Omental fat pad (tissue), 4 donors: ENCODE results near the gene MEGF11. TPM values are rescaled to one million over a fixed set of nuclear protein-coding genes. Genes with fewer than 3 reads are reported as not detected.

Experiments used
- ATAC-seq: fragments of 150-250 bp; one replicate; pipeline ENCODE4 v1.9.1; 2016; ENCODE audit warnings: mild to moderate bottlenecking, moderate library complexity; ENCODE audit not compliant: low FRiP score
- DNase-seq: peaks from one replicate; pipeline ENCODE4 v3.0.0-alpha.2; 2019; ENCODE audit warnings: low spot score
- total RNA-seq, 4 donors: library from RNA; depleted of rRNA; stranded (reverse); fragments of >200 nt; gene quantifications; one replicate each; pipeline ENCODE4 v1.1.0, GENCODE V29; 2016
- TF ChIP-seq, protein P1 (sequence below), 3 donors: fragments of 450-650 bp; IDR thresholded peaks; one replicate each; pipeline ENCODE4 v1.5.1; 2016 to 2017; ENCODE audit warnings: antibody characterized with exemption in 3 of 3, mild to moderate bottlenecking in 3 of 3, moderate library complexity in 2 of 3

The MEGF11 gene
- total RNA-seq, 4 donors from 2014 or later, result 0.47 TPM; not detected in 3

DNA sequence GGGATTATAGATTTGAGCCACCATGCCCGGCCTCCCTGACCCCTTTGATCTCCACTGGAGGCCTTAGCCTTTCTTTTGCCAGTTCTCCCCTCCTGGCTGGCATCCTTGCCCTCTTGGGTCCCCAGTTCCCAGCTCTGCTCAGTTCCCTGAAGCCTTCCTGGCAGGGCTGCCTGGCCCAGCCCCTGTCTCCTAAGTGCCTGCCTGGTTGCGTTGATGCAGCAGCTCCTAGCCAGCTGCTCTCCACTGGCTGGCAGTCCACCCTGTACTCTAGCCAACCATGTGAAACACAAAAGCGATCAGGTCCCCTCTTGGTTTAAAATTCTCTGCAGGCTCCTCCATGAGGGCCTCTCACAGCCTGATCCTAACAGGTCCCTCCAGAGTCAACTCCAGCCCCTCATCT is 199.6 kb downstream of the MEGF11 start:
- TF ChIP-seq, protein P1, sequence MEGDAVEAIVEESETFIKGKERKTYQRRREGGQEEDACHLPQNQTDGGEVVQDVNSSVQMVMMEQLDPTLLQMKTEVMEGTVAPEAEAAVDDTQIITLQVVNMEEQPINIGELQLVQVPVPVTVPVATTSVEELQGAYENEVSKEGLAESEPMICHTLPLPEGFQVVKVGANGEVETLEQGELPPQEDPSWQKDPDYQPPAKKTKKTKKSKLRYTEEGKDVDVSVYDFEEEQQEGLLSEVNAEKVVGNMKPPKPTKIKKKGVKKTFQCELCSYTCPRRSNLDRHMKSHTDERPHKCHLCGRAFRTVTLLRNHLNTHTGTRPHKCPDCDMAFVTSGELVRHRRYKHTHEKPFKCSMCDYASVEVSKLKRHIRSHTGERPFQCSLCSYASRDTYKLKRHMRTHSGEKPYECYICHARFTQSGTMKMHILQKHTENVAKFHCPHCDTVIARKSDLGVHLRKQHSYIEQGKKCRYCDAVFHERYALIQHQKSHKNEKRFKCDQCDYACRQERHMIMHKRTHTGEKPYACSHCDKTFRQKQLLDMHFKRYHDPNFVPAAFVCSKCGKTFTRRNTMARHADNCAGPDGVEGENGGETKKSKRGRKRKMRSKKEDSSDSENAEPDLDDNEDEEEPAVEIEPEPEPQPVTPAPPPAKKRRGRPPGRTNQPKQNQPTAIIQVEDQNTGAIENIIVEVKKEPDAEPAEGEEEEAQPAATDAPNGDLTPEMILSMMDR (IDR thresholded peaks at IDR 0.05), result no peak
- ATAC-seq (no peak), DNase-seq (no peak)

DNA sequence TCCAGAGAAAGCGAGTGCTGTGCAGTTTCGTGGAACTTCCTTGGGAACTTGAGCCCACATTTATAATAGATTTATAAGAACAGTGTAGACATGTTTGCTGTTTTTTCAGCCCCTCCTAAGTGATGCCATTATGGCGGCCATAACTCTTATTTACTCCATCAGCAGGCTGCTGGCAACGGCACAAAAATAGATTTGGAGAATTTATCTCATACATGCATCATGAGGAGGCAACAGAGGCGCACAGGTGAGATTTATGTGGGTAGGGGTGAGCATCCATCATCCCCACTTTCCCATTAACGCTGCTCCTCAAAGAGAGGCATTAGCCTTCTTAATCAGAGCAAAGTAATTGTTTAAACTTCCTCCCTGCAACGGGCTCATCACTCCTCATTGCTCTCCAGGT is 201.7 kb downstream of the MEGF11 start:
- TF ChIP-seq, protein P1 (IDR thresholded peaks at IDR 0.05), result no peak
- ATAC-seq (no peak), DNase-seq (no peak)

DNA sequence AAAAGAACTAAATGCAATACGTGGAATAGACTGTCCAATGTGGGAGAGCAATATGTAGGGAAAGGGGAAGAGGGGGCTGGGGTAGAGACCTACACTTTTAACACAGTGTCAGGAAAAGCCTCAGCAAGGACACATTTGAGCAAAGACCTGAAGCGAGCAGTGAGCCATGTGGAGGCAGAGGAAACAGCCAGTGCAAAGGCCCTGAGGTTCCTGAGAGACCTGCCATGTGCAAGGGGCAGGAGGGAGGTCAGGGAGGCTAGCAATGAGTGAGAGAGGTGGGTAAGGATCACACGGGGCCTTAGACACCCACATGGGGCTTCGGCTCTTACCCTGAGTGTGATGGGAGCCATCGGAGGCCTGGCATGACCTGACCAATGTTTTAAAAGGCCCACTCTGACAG is 203.3 kb downstream of the MEGF11 start:
- DNase-seq (no peak), ATAC-seq (peak; percentile 28)
- TF ChIP-seq, protein P1 (IDR thresholded peaks at IDR 0.05), result no peak

DNA sequence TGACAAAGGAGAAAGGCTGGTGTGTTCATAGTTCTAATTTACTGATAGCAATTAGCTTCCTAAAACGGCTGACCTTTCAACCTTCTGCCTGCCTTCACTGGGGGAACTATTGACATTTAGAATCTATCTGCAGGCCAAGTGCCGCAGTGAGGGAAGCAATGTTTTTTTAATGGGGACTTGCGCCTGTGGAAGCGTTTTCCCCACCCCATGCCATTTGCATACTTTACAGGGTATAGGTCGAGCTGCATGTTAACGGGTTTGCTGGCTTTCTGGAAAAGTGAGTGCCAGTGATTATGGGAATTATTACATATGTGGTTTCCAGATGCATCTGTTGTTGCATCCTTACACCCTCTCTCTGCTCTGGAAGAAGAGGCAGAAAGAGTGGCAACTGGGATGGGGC is 204.2 kb downstream of the MEGF11 start:
- TF ChIP-seq, protein P1 (IDR thresholded peaks at IDR 0.05), result no peak
- no peak for ATAC-seq
- no peak for DNase-seq

DNA sequence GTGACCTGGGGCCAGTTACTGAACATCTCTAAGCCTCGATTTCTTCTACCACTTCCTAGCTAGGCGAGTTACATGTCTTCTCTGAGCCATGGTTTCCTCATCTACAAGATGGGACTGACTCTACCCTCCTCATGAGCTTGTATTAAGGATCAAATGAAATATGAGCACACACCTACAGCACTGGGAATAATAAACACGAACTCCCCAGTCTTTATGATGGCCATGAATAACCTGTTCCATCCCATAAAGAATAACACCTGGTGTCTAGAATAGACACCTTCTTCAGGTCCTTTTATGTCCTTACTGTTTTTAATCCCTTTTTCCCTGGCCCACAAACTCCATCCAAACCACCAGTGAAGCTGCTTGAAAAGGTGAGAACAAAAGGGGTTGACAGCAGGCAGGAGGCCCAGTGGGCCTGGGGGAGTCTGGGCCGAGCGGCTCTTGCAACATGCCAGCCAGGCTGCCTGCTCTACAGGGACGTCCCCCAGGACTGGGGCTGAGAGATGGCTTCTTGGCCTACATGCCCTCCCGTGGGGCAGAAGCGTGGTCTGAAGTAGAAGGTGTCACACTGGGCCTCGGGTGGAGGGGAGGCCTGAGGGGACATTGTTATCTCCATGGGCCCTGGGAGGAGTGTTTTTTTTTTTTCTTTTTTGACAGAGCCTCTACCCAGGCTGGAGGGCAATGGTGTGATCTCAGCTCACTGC is 206.1 kb downstream of the MEGF11 start:
- no peak for DNase-seq
- ATAC-seq, result no peak
- TF ChIP-seq, protein P1 (IDR thresholded peaks at IDR 0.05), result no peak

DNA sequence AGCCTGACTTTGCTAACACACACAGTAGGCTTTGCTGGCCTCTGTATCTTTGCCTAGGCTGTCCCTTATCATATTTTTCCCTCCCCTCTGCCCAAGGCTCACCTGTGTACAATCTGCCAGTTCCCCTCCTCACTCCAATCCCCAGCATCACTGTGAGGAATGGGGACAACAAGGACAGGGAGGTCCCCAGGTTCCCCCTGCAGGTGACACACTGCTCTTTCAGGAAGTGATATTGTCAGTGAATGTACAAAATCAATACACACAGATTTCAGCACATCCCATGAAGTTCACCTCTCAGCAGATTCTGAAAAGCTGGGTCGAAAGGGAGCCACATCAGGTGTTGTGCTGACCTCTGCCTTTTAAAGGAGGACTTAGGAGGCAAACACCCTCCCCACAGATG is 206.8 kb downstream of the MEGF11 start:
- no peak for ATAC-seq

DNA sequence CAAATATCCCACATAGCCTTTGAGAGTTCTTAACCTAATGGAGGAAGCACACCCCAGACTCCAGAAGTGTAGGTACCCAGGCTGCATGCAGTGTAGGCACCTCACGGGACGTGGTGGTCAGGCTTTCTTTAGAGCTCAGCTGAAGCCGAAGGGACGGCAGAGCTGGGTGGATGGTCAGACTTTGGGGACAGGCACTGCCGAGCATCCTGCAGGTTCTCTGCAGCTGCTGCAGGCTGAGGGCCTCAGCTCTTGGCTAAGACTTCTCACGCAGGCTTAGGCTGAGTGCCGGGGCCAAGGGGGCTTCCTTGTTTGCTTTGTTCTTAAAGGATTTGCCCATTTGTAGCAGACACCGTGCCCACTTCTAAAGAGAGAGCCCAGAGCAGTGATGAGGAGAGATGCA is 207.2 kb downstream of the MEGF11 start:
- no peak for DNase-seq
- no peak for ATAC-seq
- TF ChIP-seq, protein P1 (IDR thresholded peaks at IDR 0.05), result no peak

More for the DNA sequence above, 206.8 kb downstream of the MEGF11 start:
- TF ChIP-seq, protein P1 (IDR thresholded peaks at IDR 0.05), result no peak
- DNase-seq, result no peak
